Fibroblast of lung (primary cell): ENCODE results near the gene PRKAB1. TPM values are rescaled to one million over a fixed set of nuclear protein-coding genes. Genes with fewer than 3 reads are reported as not detected.

Experiments
- DNase-seq, 2 donors: peaks; one replicate each; pipeline versions ENCODE4 v3.0.0 to v3.0.0-alpha.2; 2010; ENCODE audit warnings: low read depth in 2 of 2
- H2AFZ ChIP-seq: 2 replicates; pipeline ENCODE4 v1.5.1; 2012; ENCODE audit warnings: low read length, control low read depth, inconsistent platforms
- H3K27ac ChIP-seq: 2 replicates; pipeline ENCODE4 v1.5.1; 2011; ENCODE audit warnings: low read length, control low read depth; ENCODE audit not compliant: insufficient read depth
- H3K27me3 ChIP-seq: 2 replicates; pipeline ENCODE4 v1.5.1; 2011; ENCODE audit warnings: mild to moderate bottlenecking, low read length; ENCODE audit not compliant: control insufficient read depth, insufficient read depth
- H3K36me3 ChIP-seq: 2 replicates; pipeline ENCODE4 v1.5.1; 2011; ENCODE audit warnings: low read length; ENCODE audit not compliant: control insufficient read depth, insufficient read depth
- H3K4me1 ChIP-seq: 2 replicates; pipeline ENCODE4 v1.5.1; 2011; ENCODE audit warnings: low read length; ENCODE audit not compliant: control insufficient read depth, insufficient read depth; ENCODE audit errors: extremely low read depth
- H3K4me2 ChIP-seq: 2 replicates; pipeline ENCODE4 v1.5.1; 2011; ENCODE audit warnings: low read length, control low read depth; ENCODE audit not compliant: insufficient read depth; ENCODE audit errors: extremely low read depth
- H3K4me3 ChIP-seq, 4 experiments: fragments of 200-600 bp in 1 of 4; sonication (generic) in 1 of 4; replicated peaks in 1 of 4; 2 replicates each; pipeline ENCODE4 v1.5.1; 2011 to 2016; ENCODE audit warnings: low read length in 4 of 4, low read depth in 3 of 4, mild to moderate bottlenecking in 3 of 4, control low read depth in 2 of 4, inconsistent platforms in 1 of 4, mixed read lengths in 1 of 4; ENCODE audit not compliant: insufficient read depth in 1 of 4; ENCODE audit errors: control extremely low read depth in 1 of 4
- H3K79me2 ChIP-seq: 2 replicates; pipeline ENCODE4 v1.5.1; 2012; ENCODE audit warnings: mild to moderate bottlenecking, low read length, inconsistent platforms; ENCODE audit not compliant: control insufficient read depth, insufficient read depth
- H3K9ac ChIP-seq: 2 replicates; pipeline ENCODE4 v1.5.1; 2011; ENCODE audit warnings: mild to moderate bottlenecking, low read length, control low read depth; ENCODE audit not compliant: insufficient read depth
- H3K9me3 ChIP-seq: 2 replicates; pipeline ENCODE4 v1.5.1; 2012; ENCODE audit warnings: low read depth, low read length; ENCODE audit not compliant: control insufficient read depth, insufficient read depth
- H4K20me1 ChIP-seq: 2 replicates; pipeline ENCODE4 v1.5.1; 2011; ENCODE audit warnings: low read length; ENCODE audit not compliant: control insufficient read depth, insufficient read depth; ENCODE audit errors: extremely low read depth
- EZH2 ChIP-seq: IDR thresholded peaks from 2 replicates; pipeline ENCODE4 v1.5.1; 2012; ENCODE audit warnings: low read length, control low read depth, mild to moderate bottlenecking; ENCODE audit errors: missing control alignments
- polyA plus RNA-seq, 2 donors: library from polyadenylated mRNA; depleted of rRNA in 1 of 2; stranded (reverse) in 1 of 2; unstranded in 1 of 2; fragments of >200 nt; gene quantifications; 2 replicates each; pipeline ENCODE4 v1.2.1, GENCODE V29; 2011 to 2012; ENCODE audit warnings: missing spikeins in 1 of 2
- total RNA-seq: library from RNA; depleted of rRNA; stranded (reverse); fragments of >200 nt; gene quantifications from 2 replicates; pipeline ENCODE4 v1.2.1, GENCODE V29; 2014
- TF ChIP-seq, protein P1 (sequence below), 2 donors: IDR thresholded peaks in 1 of 2; conservative IDR thresholded peaks in 1 of 2; 1 replicate in 1 of 2; 2 replicates in 1 of 2; pipeline ENCODE4 v1.5.1; 2011 to 2012; ENCODE audit warnings: low read length in 2 of 2, control low read depth in 1 of 2, inconsistent platforms in 1 of 2, low read depth in 1 of 2, mild to moderate bottlenecking in 1 of 2

PRKAB1 gene
- total and polyA plus RNA-seq, 2 donors (not counting 1 experiment from before 2014, with no cell fraction given), result 17.0 to 23.8 TPM

- peaks cover 7% of the 10 kb centered on the region for H3K36me3 ChIP-seq
- TF ChIP-seq, protein P1, sequence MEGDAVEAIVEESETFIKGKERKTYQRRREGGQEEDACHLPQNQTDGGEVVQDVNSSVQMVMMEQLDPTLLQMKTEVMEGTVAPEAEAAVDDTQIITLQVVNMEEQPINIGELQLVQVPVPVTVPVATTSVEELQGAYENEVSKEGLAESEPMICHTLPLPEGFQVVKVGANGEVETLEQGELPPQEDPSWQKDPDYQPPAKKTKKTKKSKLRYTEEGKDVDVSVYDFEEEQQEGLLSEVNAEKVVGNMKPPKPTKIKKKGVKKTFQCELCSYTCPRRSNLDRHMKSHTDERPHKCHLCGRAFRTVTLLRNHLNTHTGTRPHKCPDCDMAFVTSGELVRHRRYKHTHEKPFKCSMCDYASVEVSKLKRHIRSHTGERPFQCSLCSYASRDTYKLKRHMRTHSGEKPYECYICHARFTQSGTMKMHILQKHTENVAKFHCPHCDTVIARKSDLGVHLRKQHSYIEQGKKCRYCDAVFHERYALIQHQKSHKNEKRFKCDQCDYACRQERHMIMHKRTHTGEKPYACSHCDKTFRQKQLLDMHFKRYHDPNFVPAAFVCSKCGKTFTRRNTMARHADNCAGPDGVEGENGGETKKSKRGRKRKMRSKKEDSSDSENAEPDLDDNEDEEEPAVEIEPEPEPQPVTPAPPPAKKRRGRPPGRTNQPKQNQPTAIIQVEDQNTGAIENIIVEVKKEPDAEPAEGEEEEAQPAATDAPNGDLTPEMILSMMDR (conservative IDR thresholded peaks at IDR 0.05 in 1 of 2, IDR thresholded peaks at IDR 0.05 in 1 of 2; ENCODE audit: low read depth in 1 of 2, low read length in 2 of 2), result no peak
- no peak for TF ChIP-seq EZH2
Measured at GRCh38 chr12:119718141-119718540, 50.2 kb downstream of the PRKAB1 start.

DNA sequence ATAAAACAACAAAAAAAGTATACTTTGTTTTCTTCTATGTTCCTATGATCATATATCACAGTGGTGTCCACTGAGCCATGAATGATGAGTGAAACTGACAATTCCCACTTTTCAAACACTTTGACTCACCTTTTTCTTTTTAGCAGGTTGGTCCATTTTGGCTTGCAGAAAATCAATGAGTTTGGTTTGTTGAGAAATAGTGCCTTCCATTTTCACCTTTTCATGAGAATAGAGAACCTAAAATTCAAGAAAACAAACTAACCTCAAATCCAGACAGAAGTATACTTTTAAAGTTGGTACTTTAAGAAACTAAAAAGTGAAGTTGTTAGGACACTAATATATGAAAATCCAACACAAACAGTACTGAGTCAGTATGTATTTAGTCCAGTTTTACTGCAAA is 52.4 kb downstream of the PRKAB1 start:
- Histone ChIP-seq H3K4me1 (peaks cover 5% of the 10 kb centered on the region), H3K9ac (no peak overlapping the region), H3K4me3 (no peak overlapping the region), H3K4me2 (no peak overlapping the region), H3K9me3 (no peaks in the 10 kb centered on the region), H3K79me2 (no peaks in the 10 kb centered on the region), H3K27ac (no peak overlapping the region), H3K36me3 (peaks cover 5% of the 10 kb centered on the region), H4K20me1 (no peaks in the 10 kb centered on the region), H2AFZ (no peak overlapping the region), H3K27me3 (no peaks in the 10 kb centered on the region)
- DNase-seq, result no peak
- TF ChIP-seq, protein P1 (conservative IDR thresholded peaks at IDR 0.05 in 1 of 2, IDR thresholded peaks at IDR 0.05 in 1 of 2; ENCODE audit: low read depth in 1 of 2, low read length in 2 of 2), result no peak
- no peak for TF ChIP-seq EZH2

More at GRCh38 chr12:119718141-119718540, 50.2 kb downstream of the PRKAB1 start:
- Histone ChIP-seq H3K9ac (no peak overlapping the region), H3K27ac (no peak overlapping the region), H3K9me3 (no peaks in the 10 kb centered on the region), H3K4me2 (no peak overlapping the region), H3K4me3 (no peak overlapping the region), H3K4me1 (peaks cover 5% of the 10 kb centered on the region), H2AFZ (no peak overlapping the region), H4K20me1 (no peaks in the 10 kb centered on the region), H3K27me3 (no peaks in the 10 kb centered on the region), H3K79me2 (no peaks in the 10 kb centered on the region)
- DNase-seq, result no peak

DNA sequence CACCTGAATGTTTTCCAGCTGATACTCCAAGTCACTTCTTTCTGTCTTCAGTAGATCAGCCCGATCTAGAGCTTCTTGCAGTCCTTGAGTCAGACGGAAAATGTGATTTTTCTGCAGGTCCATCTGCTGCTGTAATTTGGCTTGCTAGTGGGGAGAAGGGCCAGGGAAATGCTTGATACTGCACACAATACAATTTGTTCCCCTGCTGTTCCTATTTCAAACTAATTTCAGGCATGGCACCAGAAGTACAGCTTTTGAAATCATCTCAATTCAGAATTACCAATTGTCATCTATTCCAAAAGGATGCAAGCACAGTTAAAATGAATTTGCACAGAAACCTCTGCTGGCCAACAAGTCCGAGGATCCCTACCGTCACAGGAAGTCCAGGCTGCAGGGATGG is 53.4 kb downstream of the PRKAB1 start:
- Histone ChIP-seq H4K20me1 (no peaks in the 10 kb centered on the region), H3K27ac (no peak overlapping the region), H3K9ac (no peak overlapping the region), H3K9me3 (no peaks in the 10 kb centered on the region), H3K4me2 (no peak overlapping the region), H2AFZ (no peak overlapping the region), H3K4me1 (peaks cover 5% of the 10 kb centered on the region), H3K4me3 (no peak overlapping the region), H3K27me3 (no peaks in the 10 kb centered on the region), H3K79me2 (no peaks in the 10 kb centered on the region), H3K36me3 (peaks cover 5% of the 10 kb centered on the region)
- no peak for DNase-seq
- TF ChIP-seq, protein P1 (conservative IDR thresholded peaks at IDR 0.05 in 1 of 2, IDR thresholded peaks at IDR 0.05 in 1 of 2; ENCODE audit: low read depth in 1 of 2, low read length in 2 of 2), result no peak
